Measurements from ENCODE around the gene ANKH.

DNA sequence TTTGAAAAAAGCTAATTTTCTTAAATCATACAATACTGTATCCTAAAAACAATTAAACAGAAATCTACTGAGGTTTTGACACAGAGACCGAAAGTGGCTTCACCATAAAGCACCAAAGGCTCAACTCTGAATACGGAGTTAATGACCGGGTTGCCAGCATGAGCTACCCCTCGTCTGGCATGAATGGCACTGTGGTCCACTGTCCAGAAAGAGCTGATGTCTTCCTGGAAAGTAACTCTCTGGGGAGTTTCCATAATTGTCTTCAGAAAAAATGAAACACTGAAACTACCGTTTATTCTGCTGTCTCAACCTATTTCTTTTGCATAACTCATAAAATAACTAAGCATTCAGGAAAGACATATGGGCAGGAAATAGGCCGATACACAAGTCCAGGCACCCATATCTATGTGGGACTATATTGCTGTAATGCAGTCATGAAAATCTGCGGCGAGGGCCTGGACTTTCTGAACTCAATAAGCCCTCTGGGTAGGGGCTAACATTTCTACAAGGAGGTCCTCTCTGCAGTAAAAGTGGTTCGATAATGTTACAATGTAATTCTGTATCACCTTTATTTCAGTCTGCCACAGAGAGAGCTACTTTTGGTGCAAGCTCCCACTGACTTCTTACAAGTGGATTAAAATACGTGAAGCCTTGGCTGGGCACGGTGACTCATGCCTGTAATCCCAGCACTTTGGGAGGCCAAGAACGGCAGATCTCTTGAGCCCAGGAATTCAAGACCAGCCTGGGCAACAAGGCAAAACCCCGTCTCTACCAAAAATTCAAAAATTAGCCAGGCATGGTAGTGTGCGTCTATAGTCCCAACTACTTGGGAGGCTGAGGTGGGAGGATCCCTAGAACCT, 52.4 kb downstream of the ANKH start:
- TF ChIP-seq, protein P1, sequence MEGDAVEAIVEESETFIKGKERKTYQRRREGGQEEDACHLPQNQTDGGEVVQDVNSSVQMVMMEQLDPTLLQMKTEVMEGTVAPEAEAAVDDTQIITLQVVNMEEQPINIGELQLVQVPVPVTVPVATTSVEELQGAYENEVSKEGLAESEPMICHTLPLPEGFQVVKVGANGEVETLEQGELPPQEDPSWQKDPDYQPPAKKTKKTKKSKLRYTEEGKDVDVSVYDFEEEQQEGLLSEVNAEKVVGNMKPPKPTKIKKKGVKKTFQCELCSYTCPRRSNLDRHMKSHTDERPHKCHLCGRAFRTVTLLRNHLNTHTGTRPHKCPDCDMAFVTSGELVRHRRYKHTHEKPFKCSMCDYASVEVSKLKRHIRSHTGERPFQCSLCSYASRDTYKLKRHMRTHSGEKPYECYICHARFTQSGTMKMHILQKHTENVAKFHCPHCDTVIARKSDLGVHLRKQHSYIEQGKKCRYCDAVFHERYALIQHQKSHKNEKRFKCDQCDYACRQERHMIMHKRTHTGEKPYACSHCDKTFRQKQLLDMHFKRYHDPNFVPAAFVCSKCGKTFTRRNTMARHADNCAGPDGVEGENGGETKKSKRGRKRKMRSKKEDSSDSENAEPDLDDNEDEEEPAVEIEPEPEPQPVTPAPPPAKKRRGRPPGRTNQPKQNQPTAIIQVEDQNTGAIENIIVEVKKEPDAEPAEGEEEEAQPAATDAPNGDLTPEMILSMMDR (IDR thresholded peaks at IDR 0.05) = no peak
- TF ChIP-seq POLR2A (IDR thresholded peaks at IDR 0.05) = no peak

Data from prostate gland (tissue), 2 donors.